NCI-H2196 (cell line): Measurements from ENCODE around the gene UHRF2.
A peak's percentile ranks its signal among the peaks of the same experiment; 100 is the strongest.
"Not testable (repeated sequence)": the region's sequence is repeated elsewhere in the genome, so short reads cannot be mapped to it uniquely, and the experiment has no call there.

Experiments used
- DNase-seq: peaks from one replicate; lab custom pipeline; 2025; ENCODE audit not compliant: unreplicated experiment; lab: John Stamatoyannopoulos, UW

UHRF2 gene, protein sequence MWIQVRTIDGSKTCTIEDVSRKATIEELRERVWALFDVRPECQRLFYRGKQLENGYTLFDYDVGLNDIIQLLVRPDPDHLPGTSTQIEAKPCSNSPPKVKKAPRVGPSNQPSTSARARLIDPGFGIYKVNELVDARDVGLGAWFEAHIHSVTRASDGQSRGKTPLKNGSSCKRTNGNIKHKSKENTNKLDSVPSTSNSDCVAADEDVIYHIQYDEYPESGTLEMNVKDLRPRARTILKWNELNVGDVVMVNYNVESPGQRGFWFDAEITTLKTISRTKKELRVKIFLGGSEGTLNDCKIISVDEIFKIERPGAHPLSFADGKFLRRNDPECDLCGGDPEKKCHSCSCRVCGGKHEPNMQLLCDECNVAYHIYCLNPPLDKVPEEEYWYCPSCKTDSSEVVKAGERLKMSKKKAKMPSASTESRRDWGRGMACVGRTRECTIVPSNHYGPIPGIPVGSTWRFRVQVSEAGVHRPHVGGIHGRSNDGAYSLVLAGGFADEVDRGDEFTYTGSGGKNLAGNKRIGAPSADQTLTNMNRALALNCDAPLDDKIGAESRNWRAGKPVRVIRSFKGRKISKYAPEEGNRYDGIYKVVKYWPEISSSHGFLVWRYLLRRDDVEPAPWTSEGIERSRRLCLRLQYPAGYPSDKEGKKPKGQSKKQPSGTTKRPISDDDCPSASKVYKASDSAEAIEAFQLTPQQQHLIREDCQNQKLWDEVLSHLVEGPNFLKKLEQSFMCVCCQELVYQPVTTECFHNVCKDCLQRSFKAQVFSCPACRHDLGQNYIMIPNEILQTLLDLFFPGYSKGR

DNA sequence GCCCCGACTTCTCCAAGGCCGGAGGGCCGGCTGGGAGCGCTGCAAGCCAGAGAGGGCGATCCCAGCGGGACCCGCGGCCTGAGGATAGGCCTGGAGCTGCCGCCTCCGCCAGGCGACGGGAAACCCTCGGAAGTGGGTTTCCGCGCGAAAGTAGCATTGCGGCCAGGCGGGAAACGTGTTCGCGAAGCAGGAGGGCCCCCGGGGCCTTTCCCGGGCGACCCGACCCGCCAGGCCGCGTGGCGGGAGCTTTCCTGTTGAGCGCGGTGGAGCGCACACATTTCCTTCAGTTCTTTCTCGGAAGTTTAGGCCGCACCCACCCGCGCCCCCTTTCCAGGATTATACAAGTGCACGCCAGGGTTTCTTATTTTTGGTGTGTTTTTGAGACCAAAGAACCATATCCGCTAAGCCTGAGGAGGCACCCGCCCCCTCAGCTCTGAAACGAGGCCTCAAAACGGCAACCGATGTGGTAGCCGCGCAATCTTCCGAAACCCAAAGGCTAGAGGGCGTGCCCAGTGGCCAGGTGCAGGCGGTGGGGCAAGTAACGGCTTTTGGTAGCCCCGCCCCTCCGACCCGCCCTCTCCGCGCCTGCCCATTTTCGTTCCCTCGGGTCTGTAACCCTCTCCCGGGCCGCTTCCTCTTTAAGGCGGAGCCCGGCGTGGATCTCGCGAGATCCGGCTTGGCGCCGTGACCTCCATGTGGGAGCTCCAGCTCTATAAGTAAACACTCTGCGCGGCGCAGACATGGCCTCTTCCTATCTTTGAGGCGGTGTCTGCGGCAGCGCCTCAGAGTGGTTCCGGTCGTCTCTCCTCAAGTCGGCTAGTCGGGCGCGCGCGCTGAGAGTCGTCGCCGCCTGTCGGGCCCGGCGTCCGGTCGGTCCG lies at the start of gene UHRF2:
UHRF2 (plus strand) TSS at position 713 of the 878 bp plus-strand sequence. CDS start 292 bp downstream, outside the sequence.
- DNase-seq: peak; percentile 100

DNA sequence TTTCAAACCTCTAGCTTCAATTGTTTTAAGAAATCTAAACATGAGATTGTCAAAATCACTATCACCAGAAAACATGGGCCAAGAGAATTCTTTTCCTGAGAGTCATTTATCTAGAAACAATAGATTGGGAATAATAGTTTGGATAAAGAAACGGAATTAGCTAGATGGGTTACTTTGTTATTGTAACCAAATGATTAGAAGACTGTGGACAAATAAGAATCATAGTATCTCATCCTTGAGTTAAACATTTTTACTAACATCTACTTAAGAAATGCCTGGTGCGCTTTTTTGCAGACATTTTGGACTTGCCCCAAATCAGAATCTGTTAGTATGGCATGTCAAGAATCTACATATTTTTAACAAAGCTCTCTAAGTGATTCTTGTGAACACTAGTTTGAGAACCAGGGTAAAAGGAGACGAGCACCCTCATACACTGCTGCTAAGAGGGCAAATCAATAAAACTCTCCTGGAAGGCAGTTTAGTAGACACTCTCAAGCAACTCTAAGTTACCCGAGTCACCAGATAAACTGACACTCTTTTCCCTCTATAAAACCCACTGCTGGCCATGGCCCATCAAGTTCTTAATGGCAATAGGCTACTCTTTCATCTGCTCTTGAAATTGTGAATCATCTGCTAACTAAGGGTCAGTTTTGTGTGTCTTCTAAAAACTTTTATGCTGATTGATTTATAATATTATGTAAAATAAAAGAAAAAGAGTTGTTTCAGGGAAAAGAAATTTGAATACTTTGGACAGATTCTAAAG lies 45.7 kb upstream of the UHRF2 start:
- no peak for DNase-seq

DNA sequence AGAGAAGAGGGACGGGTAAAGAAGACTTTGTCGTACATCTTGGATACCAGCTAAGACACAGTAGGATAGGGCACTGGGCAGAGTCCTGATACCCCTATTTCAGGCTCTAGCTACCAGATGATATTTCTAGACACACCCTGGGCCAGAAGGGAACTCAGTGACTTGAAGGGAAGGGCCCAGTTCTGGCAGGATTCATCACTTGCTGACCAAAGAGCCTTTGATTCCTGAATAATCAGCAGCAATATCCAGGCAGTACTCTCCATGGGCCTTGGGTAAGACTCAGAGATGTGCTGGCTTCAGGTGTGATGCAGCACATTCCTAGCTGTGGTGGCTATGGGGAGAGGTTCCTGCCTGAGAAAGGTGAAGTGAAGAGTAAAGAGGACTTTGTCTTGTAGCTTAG lies 44.2 kb upstream of the UHRF2 start:
- DNase-seq: no peak

DNA sequence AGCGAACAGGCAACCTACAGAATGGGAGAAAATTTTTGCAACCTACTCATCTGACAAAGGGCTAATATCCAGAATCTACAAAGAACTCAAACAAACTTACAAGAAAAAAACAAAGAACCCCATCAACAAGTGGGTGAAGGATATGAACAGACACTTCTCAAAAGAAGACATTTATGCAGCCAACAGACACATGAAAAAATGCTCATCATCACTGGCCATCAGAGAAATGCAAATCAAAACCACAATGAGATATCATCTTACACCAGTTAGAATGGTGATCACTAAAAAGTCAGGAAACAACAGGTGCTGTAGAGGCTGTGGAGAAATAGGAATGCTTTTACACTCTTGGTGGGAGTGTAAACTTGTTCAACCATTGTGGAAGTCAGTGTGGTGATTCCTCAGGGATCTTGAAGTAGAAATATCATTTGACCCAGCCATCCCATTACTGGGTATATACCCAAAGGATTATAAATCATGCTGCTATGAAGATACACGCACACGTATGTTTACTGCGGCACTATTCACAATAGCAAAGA lies 31.5 kb upstream of the UHRF2 start:
- DNase-seq: not testable (repeated sequence)

DNA sequence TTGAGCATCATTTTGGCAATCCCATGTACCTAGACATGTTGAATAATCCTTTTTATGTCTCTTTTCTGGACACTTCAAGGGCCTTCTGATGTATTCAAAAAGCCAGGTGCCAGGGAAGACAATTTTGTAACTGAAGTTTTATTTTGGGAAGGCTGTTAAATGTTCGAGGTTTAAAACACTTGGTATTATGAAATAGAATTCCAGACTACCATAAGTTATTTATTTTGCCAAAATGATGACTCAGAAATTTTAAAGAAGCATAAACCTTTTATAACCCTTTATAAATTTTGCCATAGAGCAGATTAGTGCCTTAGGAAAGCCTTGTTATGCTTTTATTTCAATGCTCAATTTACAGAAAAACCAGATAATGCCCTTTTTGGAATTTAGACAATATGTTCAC lies 30.3 kb upstream of the UHRF2 start:
- DNase-seq: no peak

DNA sequence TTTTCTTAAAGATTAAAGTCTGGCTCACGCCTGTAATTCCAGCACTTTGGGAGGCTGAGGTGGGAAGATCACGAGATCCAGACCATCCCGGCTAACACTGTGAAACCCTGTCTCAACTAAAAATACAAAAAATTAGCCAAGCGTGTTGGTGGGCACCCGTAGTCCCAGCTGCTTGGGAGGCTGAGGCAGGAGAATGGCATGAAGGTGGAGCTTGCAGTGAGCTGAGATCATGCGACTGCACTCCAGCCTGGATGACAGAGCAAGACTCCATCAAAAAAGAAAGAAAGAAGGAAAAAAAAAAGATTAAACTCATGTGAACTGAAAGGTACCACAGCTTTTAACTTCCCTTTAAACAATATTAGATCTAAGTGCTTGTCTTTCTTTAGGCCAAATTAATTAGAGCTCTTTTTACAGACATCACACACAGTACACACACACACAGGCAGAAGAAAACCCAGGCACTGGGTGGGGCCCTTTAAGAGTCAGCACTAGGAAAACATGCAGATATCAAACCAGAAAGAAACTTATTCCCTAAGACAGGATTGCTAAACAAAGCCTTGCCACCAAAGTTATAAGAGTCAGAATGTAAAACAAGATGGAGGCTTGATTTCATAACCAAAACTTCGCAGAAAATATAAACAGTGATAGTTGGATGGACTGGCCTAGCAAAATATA lies 29.3 kb upstream of the UHRF2 start:
- DNase-seq: no peak

DNA sequence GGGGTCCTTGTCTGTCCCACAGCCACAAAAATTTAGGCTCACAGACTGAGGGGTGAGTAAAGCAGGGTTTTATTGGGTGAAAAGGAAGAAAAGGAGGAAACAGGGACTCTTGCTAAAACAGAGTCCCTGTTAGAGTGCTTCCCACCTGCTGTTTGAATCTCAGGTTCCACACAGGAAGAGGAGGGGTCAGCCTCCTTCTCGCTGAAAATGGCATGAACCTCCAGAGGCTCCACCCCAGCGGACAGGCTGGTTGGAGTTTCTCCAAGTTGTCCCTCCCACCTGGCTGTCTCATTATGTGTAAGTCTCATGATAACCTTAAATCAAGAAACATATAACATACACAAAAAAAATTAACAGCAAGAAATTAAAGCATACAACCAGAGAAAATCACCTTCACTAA lies 28.3 kb upstream of the UHRF2 start:
- DNase-seq: no peak

DNA sequence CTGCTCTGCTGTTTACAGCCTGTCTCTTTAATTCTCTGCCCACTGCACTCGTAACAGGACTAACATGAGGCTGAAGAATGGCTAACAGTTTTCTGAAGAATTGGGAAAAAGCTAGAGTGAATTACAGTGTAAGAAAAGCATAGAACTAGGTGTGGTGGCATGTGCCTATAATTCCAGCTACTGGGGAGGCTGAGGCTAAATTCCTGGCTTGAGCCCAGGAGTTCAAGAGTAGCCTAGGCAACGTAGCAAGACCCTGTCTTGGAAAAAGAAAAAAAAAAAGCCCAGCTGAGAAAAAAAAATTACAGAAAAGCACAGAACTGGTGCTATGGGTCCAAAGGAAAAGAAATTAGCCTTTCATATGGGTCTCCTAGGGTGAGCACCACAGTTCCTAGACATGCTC lies 13.9 kb upstream of the UHRF2 start:
- DNase-seq: no peak

DNA sequence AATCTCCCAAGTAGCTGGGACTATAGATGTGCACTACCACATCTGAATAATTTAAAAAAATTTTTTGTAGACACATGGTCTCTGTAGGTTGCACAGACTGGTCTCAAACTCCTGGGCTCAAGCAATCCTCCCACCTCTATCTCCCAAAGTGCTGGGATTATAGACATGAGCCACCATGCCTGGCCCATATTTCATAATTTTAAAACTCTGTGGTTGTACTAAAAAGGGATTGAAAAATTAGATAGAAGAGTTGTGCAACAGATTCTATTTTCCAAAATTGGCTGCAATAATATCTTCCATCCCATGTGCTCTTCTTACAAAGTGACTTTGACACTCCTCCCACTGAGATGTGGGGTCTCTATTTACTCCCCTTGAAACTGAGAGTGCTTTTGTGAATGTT lies 7.6 kb upstream of the UHRF2 start:
- DNase-seq: no peak

DNA sequence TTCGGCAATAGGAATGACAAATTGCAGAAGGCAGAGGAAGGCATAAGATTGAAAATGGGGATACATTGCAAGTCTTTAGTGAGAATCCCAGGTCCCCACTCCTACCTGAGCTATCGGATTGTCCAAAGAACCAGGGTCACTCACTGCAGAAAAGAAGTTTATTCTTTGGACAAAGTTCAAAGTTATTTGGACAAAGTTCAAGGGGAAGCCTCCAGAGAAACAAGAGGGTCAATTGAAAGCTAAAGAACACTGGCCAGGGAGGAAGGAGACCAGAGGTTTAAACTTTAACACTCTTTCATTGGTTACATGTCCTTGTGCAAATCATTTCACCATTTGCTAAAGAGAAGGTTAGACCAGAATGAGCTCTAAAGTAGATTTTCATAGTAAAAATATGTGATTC lies 5.2 kb upstream of the UHRF2 start:
- DNase-seq: no peak

DNA sequence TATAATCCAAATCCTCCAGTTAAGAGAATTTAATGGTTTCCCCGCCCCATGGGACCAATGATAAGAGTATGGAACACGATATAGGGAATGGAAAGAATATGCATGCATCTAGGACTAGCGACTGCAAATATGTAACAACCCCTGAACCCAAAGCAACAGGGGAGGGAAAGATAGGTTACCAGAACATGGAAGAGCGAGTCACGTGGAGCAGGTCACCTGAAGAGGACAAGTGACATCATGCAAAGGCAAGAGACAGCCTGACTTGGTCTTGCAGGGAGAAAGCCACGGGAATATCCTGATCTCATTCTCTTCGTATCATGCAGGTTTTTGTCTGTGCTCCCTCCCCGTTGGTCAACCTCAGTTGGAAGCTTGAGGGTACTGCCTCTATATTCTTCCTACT lies 4.7 kb upstream of the UHRF2 start:
- DNase-seq: no peak

DNA sequence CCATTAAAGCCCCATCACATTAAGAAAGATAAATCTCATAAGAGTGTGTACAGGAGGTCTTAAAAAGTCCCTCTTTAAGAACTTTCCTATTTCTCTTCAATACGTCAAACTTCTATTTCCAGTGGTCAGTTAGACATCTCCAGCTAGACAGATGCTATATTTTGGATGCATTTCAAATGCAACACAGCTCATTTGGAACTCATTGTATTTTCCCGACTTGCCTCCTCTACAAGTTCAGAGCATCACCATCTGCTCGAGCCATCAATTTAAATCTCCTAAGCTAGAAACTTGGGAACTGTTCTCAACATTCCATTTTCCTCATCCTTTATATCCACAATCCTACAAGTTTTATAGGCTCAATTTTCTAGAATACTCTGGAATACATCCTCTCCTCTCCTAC lies 3.2 kb upstream of the UHRF2 start:
- no peak for DNase-seq

DNA sequence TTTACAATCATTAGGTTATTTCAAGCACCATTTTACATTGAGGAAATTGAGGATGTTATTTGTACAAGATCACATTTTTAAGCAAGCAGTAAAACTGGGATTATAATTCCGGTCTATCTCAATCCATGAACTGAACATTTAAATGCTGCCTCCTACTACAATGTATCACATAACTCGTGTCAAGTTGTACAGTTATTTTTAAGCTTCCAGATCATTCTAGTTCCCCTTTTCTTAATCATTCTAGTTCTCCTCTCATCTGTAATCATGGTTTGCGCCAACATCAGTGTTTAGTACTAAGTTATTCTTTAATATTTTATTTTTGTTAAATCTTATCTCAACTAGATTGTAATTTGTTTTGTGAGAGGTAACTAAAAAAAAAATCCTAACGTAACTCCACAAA lies 2.4 kb upstream of the UHRF2 start:
- DNase-seq: no peak

DNA sequence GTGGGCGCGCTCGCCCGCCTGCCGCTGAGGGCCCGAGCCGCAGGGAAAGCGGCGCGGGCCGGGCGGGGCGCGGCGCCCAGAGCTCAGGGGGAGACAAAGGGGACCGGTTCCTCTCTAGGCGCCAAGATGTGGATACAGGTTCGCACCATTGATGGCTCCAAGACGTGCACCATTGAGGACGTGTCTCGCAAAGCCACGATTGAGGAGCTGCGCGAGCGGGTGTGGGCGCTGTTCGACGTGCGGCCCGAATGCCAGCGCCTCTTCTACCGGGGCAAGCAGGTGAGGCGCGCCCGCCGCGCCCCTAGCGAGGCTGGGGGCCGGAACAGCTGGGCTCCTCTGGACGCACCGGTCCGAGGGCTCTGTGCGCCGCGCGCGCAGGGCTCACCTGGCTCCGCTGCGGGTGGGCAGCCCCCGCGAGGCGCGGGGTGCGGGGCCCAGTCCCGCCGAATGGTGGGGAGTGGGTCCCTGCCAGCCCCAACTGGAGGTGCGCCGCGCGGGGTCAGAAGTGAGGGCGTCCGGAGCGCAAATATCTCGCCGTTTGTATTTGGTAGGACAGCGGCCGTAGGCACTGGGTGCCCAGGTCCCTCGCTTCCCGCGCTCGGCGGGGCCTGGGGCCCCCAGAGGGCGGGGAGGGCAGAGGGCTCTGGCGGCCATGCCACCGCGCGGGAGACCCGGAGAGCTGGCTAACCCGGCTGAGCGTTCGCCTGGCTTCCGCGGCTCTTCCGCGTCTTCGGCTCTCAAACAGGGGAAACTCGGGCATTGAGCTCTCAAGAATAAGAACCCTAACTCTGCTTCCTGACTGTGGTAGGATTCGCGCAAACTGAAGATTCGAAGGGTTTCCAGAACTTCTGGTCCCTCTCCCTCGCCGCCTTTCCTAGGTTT lies 607 bp downstream of the UHRF2 start:
- peak; percentile 28 for DNase-seq

DNA sequence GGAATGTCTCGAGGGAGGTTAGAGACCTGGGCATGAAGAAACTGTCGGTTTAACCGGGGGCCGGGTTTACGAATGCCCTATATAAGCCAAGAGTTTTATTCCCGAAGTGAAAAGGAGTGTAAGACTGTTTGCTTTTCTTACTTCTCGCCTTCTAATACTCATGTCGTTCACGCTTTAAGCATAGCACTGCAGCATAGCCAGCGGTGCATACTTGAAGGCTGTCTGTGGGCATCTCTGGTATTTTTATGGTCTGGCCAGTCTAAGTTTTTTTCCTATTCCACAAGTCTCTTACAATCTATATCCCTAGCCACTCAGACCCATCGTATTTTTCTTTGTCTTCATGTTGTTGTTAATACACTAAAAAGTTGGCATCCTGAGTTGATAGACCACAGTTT lies 1.2 kb downstream of the UHRF2 start:
- DNase-seq: no peak

DNA sequence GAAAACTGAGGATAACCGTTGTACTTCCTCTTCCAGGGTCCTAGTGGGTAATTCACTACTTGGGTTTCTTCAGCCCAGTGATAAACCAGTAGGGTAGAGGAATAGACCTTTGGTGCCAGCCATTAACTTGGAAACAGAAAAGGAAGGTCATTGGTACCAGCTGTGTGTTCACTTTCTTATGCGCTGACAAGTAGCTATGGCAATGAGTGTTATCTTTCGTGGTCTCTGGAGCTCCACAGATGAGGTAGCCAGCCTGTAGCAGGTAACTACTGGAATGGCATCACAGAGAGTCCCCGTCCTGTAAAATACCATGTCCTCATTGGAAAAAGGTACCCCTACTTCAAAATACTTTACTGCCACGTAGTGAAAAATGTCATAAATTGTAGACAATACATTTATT lies 2.3 kb downstream of the UHRF2 start:
- DNase-seq: no peak

DNA sequence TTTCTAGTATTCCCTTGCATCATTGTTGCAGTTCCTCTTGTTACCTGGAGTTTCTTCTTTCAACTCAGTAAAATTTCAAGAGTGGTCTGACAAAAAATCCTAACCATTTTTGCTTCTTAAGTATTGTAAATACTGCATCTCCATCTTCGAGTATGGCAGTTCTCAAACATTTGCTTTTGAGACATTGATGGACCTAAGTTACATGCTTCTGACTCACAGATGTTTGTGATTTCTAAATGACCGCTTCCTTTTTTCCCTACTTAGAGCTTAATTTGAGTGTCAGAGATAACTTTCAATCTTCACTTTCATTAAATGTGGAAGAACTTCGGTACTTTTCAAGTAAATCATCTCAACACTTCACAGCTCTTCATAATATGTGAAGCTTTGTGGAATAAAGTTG lies 4.2 kb downstream of the UHRF2 start:
- DNase-seq: no peak

DNA sequence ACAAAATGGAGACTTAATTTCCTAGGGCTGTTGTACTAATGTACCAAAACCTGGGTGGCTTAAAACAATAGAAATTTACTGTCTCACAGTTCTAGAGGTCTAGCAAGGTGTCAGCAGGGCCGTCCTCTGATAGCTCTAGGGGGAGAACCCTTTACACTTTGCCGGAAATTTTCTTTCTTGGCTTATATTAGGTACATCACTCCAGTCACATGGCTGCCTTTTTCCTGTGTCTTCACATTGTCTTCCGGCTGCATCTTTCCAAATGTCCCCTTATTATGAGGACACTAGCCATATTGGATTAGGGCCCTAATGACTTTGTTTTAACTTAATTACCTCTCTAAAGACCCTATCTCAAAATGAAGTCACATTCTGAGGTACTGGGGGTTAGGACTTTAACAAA lies 5.8 kb downstream of the UHRF2 start:
- DNase-seq: no peak

DNA sequence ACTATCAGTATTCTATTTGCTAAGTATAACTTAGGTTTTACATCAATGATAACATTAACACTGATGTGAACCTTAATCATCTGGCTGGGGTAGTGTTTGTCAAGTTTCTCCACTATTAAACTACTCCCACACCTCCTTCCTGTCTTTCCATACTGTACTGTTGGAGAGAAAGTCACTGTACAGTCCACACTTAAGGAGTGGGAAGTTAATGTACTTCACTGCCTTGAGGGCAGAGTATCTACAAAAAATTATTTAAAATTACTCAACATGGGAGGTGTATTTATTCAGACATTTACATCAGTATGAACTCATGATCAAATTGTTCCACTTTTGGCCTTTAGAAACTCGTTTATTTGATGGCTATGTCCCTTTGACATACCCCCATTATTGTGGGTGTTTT lies 11.9 kb downstream of the UHRF2 start:
- DNase-seq: no peak
